Measurements from ENCODE around the gene SSR2. TPM values are rescaled to one million over a fixed set of nuclear protein-coding genes. Genes with fewer than 3 reads are reported as not detected.
A peak's percentile ranks its signal among the peaks of the same experiment; 100 is the strongest.
"Not testable (repeated sequence)": the region's sequence is repeated elsewhere in the genome, so short reads cannot be mapped to it uniquely, and the experiment has no call there.

Gene SSR2
- total RNA-seq, 2 donors from 2014 or later: 193 TPM

DNA sequence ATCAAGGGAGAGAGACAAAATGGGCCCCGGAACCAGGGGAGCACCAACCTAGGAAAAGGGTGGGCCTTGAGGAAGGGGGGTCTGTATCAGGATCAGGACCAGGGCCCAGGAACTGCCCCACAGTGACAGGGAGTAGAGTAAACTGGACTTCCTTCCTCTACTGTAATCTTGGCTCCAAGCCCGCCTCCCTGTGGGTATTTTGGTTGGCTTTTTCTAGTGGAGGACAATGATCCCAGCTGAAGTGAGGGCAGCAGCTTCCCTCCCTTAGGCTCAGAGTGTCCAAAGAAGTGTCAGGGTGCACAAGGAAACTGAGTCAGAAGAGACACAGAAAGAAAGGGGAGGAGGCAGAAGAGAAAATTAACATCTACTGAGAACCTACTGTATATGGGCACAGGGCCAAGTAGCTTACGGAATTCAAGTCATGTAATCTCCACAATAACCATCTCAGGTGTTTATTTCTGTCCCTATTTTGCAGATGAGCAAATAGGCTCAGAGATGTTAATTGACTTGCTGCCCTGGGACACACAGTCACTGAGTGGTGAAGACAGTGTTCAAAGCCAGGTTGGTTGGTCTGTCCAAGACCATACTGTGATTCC is 28.0 kb upstream of the SSR2 start:
- no peak overlapping the region for H3K4me3 Mint-ChIP-seq
- peaks cover 43% of the 10 kb centered on the region for H3K36me3 Mint-ChIP-seq (ENCODE audit: low read depth)
- no peaks in the 10 kb centered on the region for H3K9me3 Mint-ChIP-seq
- Histone ChIP-seq H3K4me1 (ENCODE audit: control insufficient read depth, insufficient read depth, low read length) (peaks cover 4% of the 10 kb centered on the region), H3K9me3 (ENCODE audit: control insufficient read depth, low read length) (no peaks in the 10 kb centered on the region), H3K4me3 (ENCODE audit: low read length) (no peak overlapping the region), H3K9ac (ENCODE audit: extremely low read depth, low read length, poor library complexity, severe bottlenecking) (no peak overlapping the region), H3K27ac (ENCODE audit: low read depth, low read length) (no peak overlapping the region), H3K27me3 (ENCODE audit: control insufficient read depth, insufficient read depth, low read length, poor library complexity, severe bottlenecking) (no peaks in the 10 kb centered on the region), H3K36me3 (ENCODE audit: control insufficient read depth, insufficient read depth, low read length) (peaks cover 64% of the 10 kb centered on the region)
- peaks cover 14% of the 10 kb centered on the region for H3K4me1 Mint-ChIP-seq
- no peak overlapping the region for H3K27ac Mint-ChIP-seq
- H3K27me3 Mint-ChIP-seq (ENCODE audit: insufficient read depth): no peaks in the 10 kb centered on the region
- TF ChIP-seq, protein P1, sequence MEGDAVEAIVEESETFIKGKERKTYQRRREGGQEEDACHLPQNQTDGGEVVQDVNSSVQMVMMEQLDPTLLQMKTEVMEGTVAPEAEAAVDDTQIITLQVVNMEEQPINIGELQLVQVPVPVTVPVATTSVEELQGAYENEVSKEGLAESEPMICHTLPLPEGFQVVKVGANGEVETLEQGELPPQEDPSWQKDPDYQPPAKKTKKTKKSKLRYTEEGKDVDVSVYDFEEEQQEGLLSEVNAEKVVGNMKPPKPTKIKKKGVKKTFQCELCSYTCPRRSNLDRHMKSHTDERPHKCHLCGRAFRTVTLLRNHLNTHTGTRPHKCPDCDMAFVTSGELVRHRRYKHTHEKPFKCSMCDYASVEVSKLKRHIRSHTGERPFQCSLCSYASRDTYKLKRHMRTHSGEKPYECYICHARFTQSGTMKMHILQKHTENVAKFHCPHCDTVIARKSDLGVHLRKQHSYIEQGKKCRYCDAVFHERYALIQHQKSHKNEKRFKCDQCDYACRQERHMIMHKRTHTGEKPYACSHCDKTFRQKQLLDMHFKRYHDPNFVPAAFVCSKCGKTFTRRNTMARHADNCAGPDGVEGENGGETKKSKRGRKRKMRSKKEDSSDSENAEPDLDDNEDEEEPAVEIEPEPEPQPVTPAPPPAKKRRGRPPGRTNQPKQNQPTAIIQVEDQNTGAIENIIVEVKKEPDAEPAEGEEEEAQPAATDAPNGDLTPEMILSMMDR (conservative IDR thresholded peaks at IDR 0.05): no peak
- DNase-seq: no peak
- 89 to 100% methylated on average over 2 to 3 of the region's 3 CpGs for WGBS, 2 experiments (ENCODE audit: insufficient coverage in 1 of 2, insufficient read length in 1 of 2)

DNA sequence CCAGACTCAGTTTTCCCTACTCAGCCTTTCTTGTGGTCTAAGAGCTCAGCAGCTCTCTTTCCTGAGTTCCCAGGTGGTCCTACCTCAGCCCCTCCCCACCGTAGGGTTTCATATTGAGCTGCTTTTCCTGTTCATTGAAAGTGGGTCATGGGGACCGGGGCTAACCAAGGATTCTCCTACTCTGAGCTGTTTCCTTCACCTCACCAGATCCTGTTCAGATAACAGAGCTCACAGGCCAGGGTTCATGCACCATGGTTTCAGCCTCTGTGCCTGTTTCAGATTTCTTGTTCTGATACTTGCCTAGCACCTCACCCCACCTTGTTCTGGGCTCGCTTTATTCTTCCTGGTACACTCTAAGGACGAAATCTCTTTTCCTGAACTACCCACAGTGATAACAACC is 24.3 kb upstream of the SSR2 start:
- Histone ChIP-seq H3K9me3 (ENCODE audit: control insufficient read depth, low read length) (no peaks in the 10 kb centered on the region), H3K27ac (ENCODE audit: low read depth, low read length) (no peak overlapping the region), H3K4me1 (ENCODE audit: control insufficient read depth, insufficient read depth, low read length) (peaks cover 5% of the 10 kb centered on the region), H3K9ac (ENCODE audit: extremely low read depth, low read length, poor library complexity, severe bottlenecking) (no peak overlapping the region), H3K4me3 (ENCODE audit: low read length) (no peak overlapping the region), H3K27me3 (ENCODE audit: control insufficient read depth, insufficient read depth, low read length, poor library complexity, severe bottlenecking) (no peaks in the 10 kb centered on the region), H3K36me3 (ENCODE audit: control insufficient read depth, insufficient read depth, low read length) (peaks cover 86% of the 10 kb centered on the region)
- Mint-ChIP-seq H3K4me1 (peaks cover 2% of the 10 kb centered on the region), H3K27ac (no peak overlapping the region), H3K4me3 (no peak overlapping the region), H3K9me3 (no peaks in the 10 kb centered on the region), H3K36me3 (ENCODE audit: low read depth) (peaks cover 70% of the 10 kb centered on the region), H3K27me3 (ENCODE audit: insufficient read depth) (no peaks in the 10 kb centered on the region)
- 93 to 94% methylated on average over 2 to 4 of the region's 4 CpGs for WGBS, 2 experiments (ENCODE audit: insufficient coverage in 1 of 2, insufficient read length in 1 of 2)
- TF ChIP-seq, protein P1 (conservative IDR thresholded peaks at IDR 0.05): no peak
- DNase-seq: no peak

DNA sequence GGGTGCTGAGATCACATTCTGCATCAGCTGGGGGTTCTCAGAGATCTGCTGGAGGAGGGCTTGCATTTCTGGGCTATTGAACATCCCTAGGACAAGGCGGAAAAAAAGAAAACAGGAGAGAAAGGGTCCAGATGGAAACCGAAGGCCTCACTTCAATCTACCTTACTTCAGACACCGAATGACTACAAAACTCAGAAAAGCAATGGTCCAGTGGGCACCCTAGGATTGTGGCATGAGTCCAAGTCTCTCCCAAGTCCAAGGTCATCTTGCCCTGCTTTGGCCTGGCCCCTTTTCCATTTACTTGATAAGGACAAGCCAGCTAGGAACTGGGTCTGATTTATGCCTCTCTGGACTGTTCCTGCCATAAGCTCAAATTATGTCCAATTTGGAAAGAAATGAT is 22.1 kb upstream of the SSR2 start:
- no peak overlapping the region for H3K4me3 Mint-ChIP-seq
- Histone ChIP-seq H3K4me1 (ENCODE audit: control insufficient read depth, insufficient read depth, low read length) (peaks cover 4% of the 10 kb centered on the region), H3K36me3 (ENCODE audit: control insufficient read depth, insufficient read depth, low read length) (peaks cover 72% of the 10 kb centered on the region), H3K4me3 (ENCODE audit: low read length) (no peak overlapping the region), H3K9ac (ENCODE audit: extremely low read depth, low read length, poor library complexity, severe bottlenecking) (no peak overlapping the region), H3K27ac (ENCODE audit: low read depth, low read length) (no peak overlapping the region), H3K27me3 (ENCODE audit: control insufficient read depth, insufficient read depth, low read length, poor library complexity, severe bottlenecking) (no peaks in the 10 kb centered on the region), H3K9me3 (ENCODE audit: control insufficient read depth, low read length) (no peaks in the 10 kb centered on the region)
- H3K9me3 Mint-ChIP-seq: no peaks in the 10 kb centered on the region
- H3K36me3 Mint-ChIP-seq (ENCODE audit: low read depth): peaks cover 62% of the 10 kb centered on the region
- no peaks in the 10 kb centered on the region for H3K4me1 Mint-ChIP-seq
- TF ChIP-seq, protein P1 (conservative IDR thresholded peaks at IDR 0.05): no peak
- WGBS, 2 experiments (ENCODE audit: insufficient coverage in 1 of 2, insufficient read length in 1 of 2): 82 to 87% methylated on average over 3 of the region's 3 CpGs
- no peak overlapping the region for H3K27ac Mint-ChIP-seq
- H3K27me3 Mint-ChIP-seq (ENCODE audit: insufficient read depth): no peaks in the 10 kb centered on the region
- no peak for DNase-seq

DNA sequence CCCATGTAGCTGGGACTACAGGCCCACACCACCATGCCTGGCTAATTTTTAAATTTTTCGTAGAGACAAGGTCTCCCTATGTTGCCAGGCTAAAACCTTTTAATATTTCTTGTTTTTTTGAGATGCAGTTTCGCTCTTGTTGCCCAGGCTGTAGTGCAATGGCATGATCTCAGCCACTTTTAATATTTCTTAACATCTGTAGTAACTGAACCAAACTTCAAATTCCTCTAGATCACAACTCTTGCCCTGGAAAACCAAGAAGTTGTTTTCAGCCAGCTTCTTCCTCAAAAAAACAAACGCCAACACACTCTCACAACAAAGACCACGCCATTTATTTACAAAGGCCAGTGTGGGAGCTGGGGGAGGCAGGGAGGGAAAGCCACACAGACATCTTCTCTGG is 14.2 kb upstream of the SSR2 start:
- not testable (repeated sequence) for H3K9ac ChIP-seq (ENCODE audit: extremely low read depth, low read length, poor library complexity, severe bottlenecking); DNase-seq; H3K4me1 Mint-ChIP-seq; H3K27me3 Mint-ChIP-seq (ENCODE audit: insufficient read depth); H3K27me3 ChIP-seq (ENCODE audit: control insufficient read depth, insufficient read depth, low read length, poor library complexity, severe bottlenecking); H3K9me3 ChIP-seq (ENCODE audit: control insufficient read depth, low read length); H3K27ac ChIP-seq (ENCODE audit: low read depth, low read length); H3K9me3 Mint-ChIP-seq; H3K4me3 Mint-ChIP-seq; H3K4me3 ChIP-seq (ENCODE audit: low read length); H3K4me1 ChIP-seq (ENCODE audit: control insufficient read depth, insufficient read depth, low read length)
- H3K36me3 Mint-ChIP-seq (ENCODE audit: low read depth): peaks cover 30% of the 10 kb centered on the region
- H3K27ac Mint-ChIP-seq: peak overlapping the region; percentile 5
- peaks cover 23% of the 10 kb centered on the region for H3K36me3 ChIP-seq (ENCODE audit: control insufficient read depth, insufficient read depth, low read length)
- WGBS, 2 experiments (ENCODE audit: insufficient coverage in 1 of 2, insufficient read length in 1 of 2): 94 to 96% methylated on average over 2 to 3 of the region's 4 CpGs

Measured in endodermal cell (in vitro differentiated cells).